ENCODE data around the gene LARGE1.

GRCh38 chr22:33524511-33525260, 395.6 kb downstream of the LARGE1 start:
- TF ChIP-seq CTCF (conservative IDR thresholded peaks at IDR 0.05; ENCODE audit: low read depth, low read length) (no peak), EZH2phosphoT487 (IDR thresholded peaks at IDR 0.05; ENCODE audit: borderline replicate concordance, low read length) (no peak), EZH2 (IDR thresholded peaks at IDR 0.05; ENCODE audit: low read length, unreplicated experiment) (no peak)
